Stomach (tissue), 4 donors: ENCODE measurements around the gene YJU2.

Experiments used
- EP300 ChIP-seq: sonication (generic); formaldehyde crosslinking; IDR thresholded peaks from one replicate; pipeline ENCODE4 v1.6.1; 2017; ENCODE audit warnings: antibody characterized with exemption
- POLR2A ChIP-seq, 4 donors: fragments of 450-650 bp; IDR thresholded peaks; one replicate each; pipeline ENCODE4 v1.6.1; 2016; ENCODE audit warnings: antibody characterized with exemption in 4 of 4, control low read depth in 2 of 4, mild to moderate bottlenecking in 1 of 4, moderate library complexity in 1 of 4
- POLR2AphosphoS5 ChIP-seq, 3 donors: sonication (generic); formaldehyde crosslinking; IDR thresholded peaks; one replicate each; pipeline ENCODE4 v1.6.1; 2016; ENCODE audit warnings: antibody characterized with exemption in 3 of 3
- TF ChIP-seq, protein P1 (sequence below), 7 experiments: fragments of 450-650 bp in 4 of 7; fragments of 200-600 bp in 3 of 7; sonication (generic) in 3 of 7; IDR thresholded peaks; one replicate each; pipeline ENCODE4 v1.5.1; 2016 to 2019; ENCODE audit warnings: antibody characterized with exemption in 7 of 7, control low read depth in 2 of 7, mild to moderate bottlenecking in 1 of 7

- TF ChIP-seq POLR2AphosphoS5 (IDR thresholded peaks at IDR 0.05) = no peak
- TF ChIP-seq, protein P1, sequence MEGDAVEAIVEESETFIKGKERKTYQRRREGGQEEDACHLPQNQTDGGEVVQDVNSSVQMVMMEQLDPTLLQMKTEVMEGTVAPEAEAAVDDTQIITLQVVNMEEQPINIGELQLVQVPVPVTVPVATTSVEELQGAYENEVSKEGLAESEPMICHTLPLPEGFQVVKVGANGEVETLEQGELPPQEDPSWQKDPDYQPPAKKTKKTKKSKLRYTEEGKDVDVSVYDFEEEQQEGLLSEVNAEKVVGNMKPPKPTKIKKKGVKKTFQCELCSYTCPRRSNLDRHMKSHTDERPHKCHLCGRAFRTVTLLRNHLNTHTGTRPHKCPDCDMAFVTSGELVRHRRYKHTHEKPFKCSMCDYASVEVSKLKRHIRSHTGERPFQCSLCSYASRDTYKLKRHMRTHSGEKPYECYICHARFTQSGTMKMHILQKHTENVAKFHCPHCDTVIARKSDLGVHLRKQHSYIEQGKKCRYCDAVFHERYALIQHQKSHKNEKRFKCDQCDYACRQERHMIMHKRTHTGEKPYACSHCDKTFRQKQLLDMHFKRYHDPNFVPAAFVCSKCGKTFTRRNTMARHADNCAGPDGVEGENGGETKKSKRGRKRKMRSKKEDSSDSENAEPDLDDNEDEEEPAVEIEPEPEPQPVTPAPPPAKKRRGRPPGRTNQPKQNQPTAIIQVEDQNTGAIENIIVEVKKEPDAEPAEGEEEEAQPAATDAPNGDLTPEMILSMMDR (IDR thresholded peaks at IDR 0.05) = no peak
- TF ChIP-seq POLR2A (IDR thresholded peaks at IDR 0.05) = no peak
- TF ChIP-seq EP300 = no peak
Observed at GRCh38 chr19:4199699-4200293, 47.1 kb upstream of the YJU2 start.
